ENCODE results near the gene KLHL29.

KLHL29 gene

DNA sequence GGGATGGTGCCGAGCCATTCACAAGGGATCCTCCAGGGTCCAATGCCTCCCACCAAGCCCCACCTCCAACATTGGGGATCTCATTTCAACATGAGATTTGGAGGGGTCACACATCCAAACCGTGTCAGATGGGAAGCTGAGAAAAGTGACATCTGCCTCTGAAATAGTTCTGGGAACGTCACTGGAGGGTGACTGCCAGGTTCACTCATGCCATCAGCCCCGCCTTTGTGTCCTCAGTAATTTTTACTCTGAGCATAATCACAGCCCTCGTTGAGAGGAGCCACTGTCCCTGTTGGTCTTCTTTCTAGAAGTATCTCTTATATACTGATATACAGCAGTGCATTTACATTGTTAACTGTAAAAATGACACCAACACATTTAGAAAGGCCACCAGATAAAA is 67.4 kb downstream of the KLHL29 start:
- no peak for DNase-seq (ENCODE audit: low read depth)

DNA sequence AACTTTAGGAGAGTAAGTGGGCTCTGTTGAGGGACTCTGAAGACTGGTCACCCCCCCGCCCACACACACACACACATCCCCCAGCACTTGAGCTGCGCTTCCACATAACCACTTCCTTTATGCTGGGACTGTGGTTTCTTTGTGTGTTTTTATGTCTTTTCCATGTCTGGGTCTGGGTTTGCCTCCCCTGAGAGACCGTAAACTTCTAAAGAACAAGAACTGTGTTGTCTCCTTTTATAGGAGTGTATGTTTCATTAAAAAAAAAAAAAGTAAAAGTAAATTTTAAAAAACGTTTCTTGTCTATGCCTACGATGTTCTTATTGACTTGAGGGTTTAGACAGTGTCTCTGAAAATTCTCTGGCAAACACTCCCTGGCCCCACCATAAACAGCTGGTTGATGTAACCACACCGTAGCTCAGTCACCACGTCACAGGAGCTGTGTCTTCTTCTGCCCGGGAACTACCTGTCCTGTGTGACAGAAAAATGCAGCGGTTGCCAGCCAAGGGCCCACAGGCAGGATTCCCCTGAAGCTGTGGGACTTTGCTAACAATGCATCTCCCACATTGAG is 68.0 kb downstream of the KLHL29 start:
- no peak for DNase-seq (ENCODE audit: low read depth)

DNA sequence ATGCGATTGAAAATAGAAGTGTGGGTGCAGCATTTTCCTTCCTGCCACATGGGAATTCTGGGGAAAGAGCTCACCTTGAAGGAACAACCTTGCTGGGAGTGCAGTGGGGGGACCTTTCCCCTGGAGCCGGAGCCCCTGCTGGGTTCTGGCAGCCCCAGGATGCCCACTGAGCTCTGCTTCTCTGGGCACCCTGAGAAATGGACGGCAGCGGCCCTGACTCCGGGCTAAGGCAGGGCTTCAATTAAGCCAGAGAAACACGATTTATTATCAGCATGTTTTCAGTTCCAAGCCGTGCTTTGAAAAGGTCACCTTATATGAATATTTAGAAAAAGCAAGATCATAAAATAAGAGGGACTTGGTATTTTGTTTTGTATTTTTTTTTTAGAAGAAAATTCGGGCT is 68.5 kb downstream of the KLHL29 start:
- no peak for DNase-seq (ENCODE audit: low read depth)

DNA sequence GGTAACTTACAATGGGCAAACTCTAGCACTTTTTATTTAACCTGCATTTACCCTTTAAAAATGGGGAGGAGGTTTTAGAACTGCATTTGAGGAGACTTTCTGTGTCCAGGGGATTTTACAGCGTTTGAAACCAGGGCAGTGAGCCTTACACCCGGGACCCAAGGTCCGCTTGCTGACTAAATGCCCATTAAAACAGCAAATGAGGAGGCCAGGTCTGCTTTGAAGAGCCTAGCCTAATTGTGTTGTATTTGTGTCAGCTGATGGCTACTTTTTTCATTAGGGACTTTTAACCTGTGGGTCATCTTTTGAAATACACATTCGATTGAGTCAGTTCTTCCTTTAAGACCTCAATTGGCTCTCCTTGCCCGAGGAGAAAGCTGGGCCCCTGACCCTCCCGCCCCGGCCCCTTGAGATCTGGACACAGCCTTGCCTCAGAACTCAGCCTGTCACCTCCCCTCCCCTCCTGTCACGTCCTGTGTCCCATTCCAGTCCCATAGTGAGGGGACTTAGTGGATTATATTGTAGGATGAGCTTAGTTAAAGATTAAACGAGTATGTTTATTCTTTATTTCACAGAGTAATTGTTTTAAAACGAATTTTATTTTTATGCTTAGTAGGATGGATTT is 69.0 kb downstream of the KLHL29 start:
- DNase-seq (ENCODE audit: low read depth), result no peak

DNA sequence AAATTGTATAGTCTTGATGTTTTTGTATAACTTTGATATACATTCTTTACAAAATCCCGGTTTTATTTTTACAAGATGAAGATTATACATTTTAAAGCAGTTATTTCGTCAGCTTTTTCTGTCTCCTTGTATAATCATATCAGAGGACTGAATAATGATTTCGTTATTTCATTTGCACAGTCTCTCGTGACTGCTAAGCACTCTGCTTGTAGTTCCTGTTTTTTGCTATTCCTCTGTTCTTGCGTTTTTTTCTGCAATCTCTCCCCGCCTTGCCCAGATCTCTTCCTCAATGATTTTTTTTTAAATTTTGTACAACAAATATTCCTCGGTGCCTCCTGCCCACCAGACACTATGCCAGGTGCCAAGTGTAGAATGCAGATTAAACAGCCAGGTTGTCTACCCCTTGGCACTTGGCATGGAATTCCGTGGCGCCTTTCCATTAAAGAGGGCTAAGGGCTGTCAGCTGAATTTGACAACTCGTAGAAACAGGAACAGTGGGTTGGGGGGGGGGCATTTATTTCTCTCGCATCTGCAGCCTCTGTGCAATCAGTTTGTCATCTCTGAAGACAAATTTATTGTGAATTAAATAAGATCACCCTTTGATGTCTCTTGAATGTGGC is 69.6 kb downstream of the KLHL29 start:
- DNase-seq (ENCODE audit: low read depth), result no peak

DNA sequence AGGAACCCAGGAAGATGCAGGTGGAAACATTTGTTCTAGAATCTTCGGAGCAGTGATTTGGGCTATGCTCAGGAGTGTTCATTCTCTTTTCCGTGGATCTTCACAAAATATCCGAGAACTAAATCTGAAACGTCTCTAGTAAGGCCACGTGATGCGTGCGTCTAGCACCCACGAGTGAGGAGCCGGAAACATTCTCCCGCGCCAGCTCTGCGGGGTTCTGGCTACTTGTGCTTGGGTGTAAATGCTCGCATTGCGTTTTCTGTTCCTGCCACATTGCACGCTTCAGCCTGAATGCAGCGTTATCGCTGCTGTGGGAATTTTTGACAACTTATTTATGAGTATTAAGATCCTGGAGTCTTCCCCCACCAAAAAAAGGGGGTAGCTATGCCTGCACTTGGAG is 71.4 kb downstream of the KLHL29 start:
- DNase-seq (ENCODE audit: low read depth), result no peak

DNA sequence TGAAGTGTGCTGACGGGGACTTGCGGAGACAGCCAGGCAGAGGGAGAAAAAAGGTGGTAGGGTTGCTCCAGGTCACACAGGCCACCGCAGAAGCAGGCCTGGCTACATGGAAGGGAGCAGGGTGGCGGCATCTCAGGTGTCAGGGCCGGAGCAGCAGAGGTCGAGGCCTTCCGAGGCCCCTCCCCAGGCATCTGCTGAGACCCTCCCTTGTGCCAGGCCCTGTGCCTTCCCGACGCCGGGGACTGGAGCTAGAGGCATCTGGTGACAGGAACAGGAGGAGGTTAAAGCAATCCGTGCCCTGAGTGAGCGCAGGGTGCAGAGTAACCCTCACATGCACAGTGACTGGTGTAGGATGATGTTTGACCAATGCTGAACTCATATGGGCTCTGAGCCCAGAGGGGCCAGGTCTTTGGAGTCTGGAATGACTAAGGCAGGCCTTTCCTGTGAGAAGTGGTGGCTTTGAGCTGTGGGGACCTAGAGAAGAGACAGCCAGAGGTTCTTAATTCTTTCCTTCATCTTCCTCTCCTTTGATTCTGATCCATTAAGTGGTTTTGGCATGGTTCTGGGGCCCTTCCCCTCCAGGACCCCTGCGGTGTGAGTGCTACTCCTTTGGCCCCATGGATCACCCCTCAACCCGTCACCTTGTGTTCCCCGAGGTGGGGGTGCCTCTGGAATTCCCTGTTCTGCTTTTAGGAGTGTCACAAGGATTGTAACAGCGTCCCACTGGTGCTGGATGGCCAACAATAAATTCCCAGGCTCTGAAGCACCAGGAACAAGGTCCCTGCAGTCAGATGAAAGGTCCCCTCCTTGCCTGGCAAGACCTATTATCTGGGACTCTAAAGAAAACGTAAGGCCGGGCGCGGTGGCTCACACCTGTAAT is 72.1 kb downstream of the KLHL29 start:
- DNase-seq (ENCODE audit: low read depth), result no peak

DNA sequence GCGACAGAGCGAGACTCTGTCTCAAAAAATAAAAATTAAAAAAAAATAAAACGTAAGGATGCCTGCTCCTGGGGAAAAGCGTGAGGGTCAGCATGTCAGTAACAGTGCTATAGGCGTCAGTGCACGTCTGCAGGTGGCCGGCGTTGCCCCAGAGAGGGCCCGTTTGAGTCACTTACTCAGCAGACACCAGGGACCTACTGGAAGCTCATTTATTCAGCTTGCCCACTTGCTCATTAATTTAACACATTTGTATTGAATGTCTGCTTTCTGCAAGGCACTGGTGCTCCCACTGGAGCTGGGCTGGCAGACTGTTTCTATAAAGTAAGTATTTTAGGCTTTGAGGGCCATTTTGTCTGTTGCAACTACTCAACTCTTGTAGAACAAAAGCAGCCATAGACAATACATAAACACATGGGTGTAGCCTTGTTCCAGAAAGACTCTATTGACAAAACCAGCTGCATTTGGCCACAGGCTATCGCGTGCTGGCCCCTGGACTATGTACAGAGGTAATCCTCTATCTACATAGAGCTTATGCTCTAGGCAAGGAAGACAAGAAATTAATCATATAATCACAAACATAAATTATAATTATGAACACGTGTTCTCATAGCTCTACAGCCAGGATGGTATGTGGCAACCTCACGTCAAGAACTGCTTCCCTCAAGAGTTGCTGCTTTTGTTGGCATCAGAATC is 73.2 kb downstream of the KLHL29 start:
- DNase-seq (ENCODE audit: low read depth), result no peak

DNA sequence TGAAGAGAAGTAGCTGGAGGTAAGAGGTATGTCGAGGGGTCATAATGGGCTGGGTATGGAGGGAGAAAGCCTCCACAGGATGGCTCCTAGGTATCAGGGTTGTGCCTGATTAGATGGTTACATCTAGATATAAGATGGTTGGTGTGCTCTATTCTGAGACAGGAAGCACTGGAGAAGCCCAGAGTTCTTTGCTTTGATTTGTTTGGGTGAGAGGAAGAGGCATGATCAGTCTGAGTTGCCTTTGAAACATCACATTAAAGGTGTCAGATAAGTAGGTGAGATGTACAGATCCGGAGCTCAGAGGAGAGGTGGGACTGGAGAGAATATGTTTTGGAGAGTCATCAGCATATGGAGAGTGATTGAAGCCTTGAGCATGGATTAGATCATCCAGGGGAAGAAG is 74.1 kb downstream of the KLHL29 start:
- no peak for DNase-seq (ENCODE audit: low read depth)

DNA sequence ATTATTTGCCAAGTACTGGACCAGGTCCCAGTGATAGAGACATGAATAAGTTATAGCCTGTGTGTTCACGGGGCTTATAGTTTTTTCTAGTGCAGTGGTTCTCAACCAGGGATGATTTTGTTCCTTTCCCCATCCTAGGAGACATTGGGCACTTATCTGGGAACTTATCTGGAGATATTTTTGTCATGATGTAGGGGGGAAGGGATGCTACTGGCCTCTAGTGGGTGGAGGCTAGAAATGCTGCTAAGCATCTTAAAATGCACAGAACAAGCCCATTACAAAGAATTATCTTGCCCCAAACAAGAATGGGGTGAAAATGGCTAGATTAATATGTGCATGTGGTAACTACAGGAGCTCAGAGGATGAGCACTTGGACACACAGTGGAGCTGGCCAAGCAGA is 75.2 kb downstream of the KLHL29 start:
- no peak for DNase-seq (ENCODE audit: low read depth)

DNA sequence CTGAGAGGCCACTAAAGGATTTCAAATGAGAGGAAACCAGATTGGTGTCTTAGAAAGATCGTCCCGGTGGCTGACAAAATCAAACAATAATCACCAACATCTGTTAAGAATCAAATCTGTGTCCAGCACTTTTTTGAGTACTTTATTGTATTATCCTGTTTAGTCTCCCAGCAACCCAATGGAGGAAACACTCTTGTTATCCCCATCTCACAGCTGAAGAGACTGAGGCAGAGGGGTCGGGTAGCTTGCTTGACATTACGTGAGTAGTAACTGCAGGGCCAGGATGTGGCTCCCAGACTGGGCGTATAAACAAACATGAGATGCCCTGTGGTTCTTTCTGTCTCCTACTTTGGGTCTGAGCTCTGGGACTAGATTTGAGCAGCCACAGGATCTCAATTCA is 76.0 kb downstream of the KLHL29 start:
- DNase-seq (ENCODE audit: low read depth), result no peak

DNA sequence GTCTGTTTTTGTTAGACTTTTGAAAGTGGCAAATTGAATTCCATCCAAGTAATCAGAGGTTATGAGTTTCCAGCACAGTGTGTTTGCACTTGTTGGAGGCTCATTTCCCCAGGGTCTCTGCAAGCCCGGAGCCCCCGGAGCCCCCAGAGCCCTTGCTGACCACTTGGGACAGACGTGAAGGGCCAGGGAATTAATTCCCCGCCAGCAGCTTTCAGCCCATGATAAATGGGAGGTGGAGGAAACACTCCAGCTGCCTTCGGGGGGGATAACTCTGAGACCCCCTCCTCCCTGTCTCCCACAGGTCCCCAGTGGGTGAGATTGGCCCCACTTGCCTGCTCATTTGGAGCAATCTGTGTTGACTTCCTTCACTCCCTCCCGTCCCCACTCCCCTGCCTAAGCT is 79.2 kb downstream of the KLHL29 start:
- DNase-seq (ENCODE audit: low read depth), result no peak

DNA sequence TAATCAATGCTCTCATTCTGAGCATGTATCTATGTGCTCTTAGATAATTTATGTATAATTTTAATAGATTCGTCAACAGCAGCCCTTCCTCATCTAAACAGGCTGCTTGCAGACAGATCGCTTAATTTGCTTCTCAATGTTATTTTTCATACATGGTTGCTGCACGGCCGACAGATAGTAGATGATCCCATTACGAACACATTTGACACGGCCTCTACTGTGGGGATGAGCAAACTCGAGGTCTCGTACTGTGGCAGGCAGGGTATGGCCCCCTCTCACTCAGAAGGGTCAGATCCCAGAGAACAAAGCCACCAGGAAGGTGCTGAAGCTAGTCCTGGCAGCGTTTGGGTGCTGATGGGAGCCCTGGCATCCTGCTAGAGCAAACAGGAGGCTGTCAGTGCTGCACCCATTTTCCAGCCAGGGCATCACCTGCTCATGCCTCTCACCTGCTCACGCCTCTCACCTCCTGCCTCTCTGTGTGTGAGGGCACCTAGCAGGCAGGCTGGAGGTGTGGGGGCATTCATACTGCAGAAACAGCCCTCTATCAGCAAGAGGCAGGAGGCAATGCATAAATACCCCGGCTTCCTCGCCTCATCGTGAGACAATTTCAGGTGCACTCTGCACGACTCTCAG is 80.0 kb downstream of the KLHL29 start:
- DNase-seq (ENCODE audit: low read depth), result no peak

DNA sequence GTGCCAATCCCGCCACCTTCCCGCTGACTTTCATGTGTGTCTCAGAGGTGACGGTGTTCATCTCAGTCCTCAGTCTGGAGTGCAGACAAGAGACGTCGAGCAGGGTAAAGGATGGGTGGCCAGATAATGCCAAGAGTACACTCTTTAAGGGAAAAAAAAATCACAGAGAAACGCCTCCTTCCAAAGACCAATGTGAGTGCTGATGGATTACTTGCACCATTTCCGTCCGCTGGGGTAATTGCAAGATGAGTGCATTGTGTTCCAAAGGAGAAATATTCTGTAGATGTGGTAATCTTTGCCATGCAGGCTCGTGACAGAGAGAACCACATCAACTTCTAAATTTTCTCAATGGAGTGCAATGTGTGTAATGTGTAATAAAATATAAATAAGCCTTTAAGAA is 81.0 kb downstream of the KLHL29 start:
- DNase-seq (ENCODE audit: low read depth), result no peak

DNA sequence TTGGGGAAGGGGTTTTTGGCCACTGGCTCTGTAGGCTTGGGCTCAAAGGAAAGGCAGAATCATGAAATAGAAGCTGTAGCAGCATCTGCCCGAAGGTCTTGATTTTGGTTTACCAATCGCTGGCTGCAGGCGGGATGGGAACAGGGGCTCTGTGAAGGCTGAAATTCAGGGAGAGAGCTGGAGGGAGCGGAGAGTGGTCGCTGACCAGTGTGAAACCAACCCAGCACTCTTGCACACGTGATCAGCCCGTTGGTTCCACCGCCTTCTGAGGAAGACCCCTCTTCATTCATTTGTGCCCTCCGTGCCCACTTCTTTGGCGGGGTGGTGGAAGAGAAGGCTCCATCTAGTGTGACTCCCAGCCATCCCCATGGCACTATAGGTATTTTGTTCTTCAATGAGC is 82.6 kb downstream of the KLHL29 start:
- DNase-seq (ENCODE audit: low read depth), result no peak

DNA sequence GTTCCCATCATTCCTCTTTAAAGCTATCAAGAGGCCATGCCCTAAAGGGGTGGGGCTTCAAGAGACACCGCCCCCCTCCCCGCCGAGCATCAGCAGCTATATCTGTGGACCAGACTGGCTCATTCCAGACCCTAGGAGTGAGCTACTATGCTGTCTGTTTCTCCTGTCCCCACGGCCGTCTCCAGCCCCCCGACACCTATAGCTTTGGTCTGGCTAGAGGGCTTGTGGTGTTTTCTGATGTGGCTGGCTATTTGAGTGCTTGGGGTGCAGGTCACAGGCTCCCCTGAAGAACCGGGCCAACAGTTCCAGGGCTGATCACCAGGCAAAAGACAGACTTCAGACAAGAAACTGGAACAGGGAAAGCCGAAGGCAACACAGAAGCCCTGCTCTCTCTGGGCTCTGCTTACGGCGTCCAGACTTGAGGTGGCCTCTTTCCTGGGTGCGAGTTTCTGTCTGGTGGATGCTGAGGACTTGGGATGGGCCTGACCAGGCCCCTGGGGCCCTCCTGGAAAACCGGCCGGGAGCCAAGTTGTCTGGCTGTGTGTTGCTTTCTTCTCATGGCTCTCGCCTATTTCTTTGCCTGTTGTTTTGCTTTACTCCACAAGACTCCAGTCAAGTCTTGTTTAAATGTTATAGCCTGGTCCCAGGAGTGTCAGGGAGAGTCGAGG is 83.6 kb downstream of the KLHL29 start:
- no peak for DNase-seq (ENCODE audit: low read depth)

DNA sequence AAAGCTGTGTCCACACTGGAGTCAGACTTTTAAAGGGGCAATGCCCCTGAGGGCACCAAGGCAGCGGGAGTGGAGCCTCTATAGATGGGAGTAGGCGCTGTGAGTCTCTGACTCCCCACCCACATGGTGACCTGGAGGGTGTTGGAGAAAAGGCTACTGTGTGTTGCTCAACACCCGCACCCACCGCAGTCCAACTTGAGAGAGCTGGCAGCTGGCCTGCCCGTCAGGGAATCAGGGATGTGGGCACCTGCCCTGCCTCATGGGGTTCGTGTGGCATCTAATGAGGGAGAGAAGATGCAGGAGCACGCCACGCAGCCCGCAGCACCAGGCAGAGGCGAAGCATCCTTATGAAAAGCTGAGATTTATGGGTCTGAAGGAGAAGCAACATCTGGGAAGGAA is 84.2 kb downstream of the KLHL29 start:
- DNase-seq (ENCODE audit: low read depth), result no peak

DNA sequence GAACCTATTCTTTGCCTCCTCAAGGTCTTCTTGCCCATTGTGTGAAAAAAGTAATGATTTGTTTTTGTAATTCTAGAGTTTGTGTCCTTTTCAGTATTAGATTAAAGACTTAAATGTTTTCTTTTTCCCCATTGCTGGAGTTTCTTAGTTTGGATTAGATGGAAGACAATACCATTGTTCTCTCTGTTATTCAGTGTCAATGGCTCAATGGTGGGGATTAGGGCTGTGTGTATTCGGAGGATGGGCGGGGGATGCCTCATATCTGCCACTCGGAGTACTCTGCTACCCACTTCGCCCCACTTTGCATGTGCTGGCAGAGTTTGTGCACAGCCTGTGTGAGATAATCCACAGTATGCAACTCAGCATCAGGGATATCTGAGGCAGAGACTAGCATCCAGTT is 90.1 kb downstream of the KLHL29 start:
- DNase-seq (ENCODE audit: low read depth), result no peak

DNA sequence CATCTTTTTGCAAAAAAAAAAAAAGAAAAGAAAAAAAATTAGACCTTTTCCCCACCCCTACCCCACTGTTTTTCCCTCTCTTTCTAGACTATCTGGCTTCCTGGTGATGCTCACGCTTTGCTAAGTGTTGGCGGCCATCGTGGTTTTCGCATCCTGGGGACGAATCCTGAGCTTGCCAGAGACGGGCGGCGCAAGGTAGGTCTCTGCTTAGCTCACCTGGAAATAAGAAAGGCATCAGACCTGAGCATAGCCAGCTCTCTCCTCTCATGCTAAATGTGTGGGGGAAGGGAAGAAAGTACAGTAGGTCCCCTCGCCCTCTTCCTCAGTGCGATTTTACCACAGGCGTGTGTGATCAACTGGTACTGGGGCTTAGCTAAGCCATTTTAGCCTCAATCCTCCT is 90.5 kb downstream of the KLHL29 start:
- no peak for DNase-seq (ENCODE audit: low read depth)

DNA sequence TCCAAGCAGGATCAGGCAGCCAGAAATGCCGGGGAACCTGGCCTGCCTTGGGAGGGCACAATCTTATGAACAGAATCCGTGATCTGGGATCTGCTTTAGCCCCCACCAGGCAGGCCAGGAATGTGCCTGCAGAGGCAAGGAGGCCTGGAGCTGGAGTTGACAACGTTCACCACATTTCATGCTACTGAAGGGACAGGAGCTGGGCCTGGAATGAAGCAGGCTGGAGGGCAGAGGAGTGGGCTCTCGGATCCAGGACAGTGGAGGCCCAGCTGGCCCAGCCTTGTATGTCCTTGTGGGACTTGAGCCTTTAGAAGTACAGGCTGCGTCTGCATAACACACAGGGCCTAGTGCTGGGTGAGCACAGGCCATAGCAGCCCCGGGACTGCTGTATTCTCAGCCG is 91.8 kb downstream of the KLHL29 start:
- no peak for DNase-seq (ENCODE audit: low read depth)

DNA sequence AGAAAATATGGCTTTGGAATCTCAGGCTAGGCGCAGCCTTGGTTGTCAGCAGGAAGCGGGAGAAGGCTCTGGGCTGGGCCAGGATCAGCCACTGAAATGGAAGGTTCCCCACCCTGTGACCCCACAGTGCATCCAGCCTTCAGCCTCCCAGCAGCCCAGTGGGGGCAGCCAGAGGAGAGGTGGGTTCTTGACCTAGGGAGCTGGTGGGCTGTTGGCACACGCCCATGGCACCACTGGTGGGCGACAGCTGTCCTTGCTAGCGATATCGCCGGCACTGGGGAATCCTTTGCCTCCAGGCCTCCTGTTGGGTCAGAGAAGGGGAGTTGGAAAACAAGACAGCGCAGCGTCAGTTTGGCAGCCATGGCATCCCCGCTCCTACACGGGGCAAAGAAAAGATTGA is 92.4 kb downstream of the KLHL29 start:
- no peak for DNase-seq (ENCODE audit: low read depth)

Data from stimulated activated CD8-positive, alpha-beta memory T cell treated with anti-CD3 and anti-CD28 coated beads, Interleukin-7, amount 100 ng/mL, for 24 hours (primary cell).